Activated CD8-positive, alpha-beta T cell treated with anti-CD3 and anti-CD28 coated beads for 36 hours (primary cell): Measurements from ENCODE around the gene GALNT9. TPM values are rescaled to one million over a fixed set of nuclear protein-coding genes. Genes with fewer than 3 reads are reported as not detected.

Source experiments
- ATAC-seq: fragments of 200-7000 bp; cut with Tn5 transposase; one replicate; pipeline ENCODE4 v1.10.0; 2021; ENCODE audit warnings: mild to moderate bottlenecking, moderate library complexity
- CTCF ChIA-PET: fragments of 350-600 bp; sonication (Branson Sonifier 250); formaldehyde crosslinking; loops from one replicate; lab custom pipeline; 2021; ENCODE audit warnings: antibody characterized with exemption; lab: Charles Lee
- POLR2A ChIA-PET: fragments of 350-600 bp; sonication (Branson Sonifier 250); formaldehyde crosslinking; loops from one replicate; lab custom pipeline; 2021; ENCODE audit warnings: antibody characterized with exemption; lab: Charles Lee
- DNase-seq: peaks from one replicate; pipeline ENCODE4 v3.0.0-alpha.2; 2020
- H3K27ac Mint-ChIP-seq: one replicate; pipeline ENCODE4 v1.8.0; 2021; ENCODE audit warnings: mild to moderate bottlenecking, mixed read lengths
- H3K27me3 Mint-ChIP-seq: one replicate; pipeline ENCODE4 v1.8.0; 2021; ENCODE audit warnings: mixed read lengths
- H3K36me3 Mint-ChIP-seq: one replicate; pipeline ENCODE4 v1.8.0; 2021; ENCODE audit warnings: low read depth, mixed read lengths
- H3K4me1 Mint-ChIP-seq: one replicate; pipeline ENCODE4 v1.8.0; 2021; ENCODE audit warnings: low read depth, mixed read lengths
- H3K4me3 Mint-ChIP-seq: one replicate; pipeline ENCODE4 v1.8.0; 2021; ENCODE audit warnings: mild to moderate bottlenecking, moderate library complexity, mixed read lengths
- H3K9me3 Mint-ChIP-seq: one replicate; pipeline ENCODE4 v1.8.0; 2021; ENCODE audit warnings: mixed read lengths
- intact Hi-C: fragments of 100-400 bp; cut with micrococcal nuclease; formaldehyde crosslinking; loops from one replicate; pipeline ENCODE4 v1.10.0; 2022
- total RNA-seq, 2 experiments: library from RNA; stranded (reverse); gene quantifications; one replicate each; pipeline ENCODE4 v1.2.3, GENCODE V29; 2021
- TF ChIP-seq, protein P1 (sequence below): fragments of 200-600 bp; IDR thresholded peaks from one replicate; pipeline ENCODE4 v1.8.0; 2022; ENCODE audit warnings: antibody characterized with exemption, mild to moderate bottlenecking

The GALNT9 gene
- total RNA-seq, 2 experiments from 2014 or later = not detected

DNA sequence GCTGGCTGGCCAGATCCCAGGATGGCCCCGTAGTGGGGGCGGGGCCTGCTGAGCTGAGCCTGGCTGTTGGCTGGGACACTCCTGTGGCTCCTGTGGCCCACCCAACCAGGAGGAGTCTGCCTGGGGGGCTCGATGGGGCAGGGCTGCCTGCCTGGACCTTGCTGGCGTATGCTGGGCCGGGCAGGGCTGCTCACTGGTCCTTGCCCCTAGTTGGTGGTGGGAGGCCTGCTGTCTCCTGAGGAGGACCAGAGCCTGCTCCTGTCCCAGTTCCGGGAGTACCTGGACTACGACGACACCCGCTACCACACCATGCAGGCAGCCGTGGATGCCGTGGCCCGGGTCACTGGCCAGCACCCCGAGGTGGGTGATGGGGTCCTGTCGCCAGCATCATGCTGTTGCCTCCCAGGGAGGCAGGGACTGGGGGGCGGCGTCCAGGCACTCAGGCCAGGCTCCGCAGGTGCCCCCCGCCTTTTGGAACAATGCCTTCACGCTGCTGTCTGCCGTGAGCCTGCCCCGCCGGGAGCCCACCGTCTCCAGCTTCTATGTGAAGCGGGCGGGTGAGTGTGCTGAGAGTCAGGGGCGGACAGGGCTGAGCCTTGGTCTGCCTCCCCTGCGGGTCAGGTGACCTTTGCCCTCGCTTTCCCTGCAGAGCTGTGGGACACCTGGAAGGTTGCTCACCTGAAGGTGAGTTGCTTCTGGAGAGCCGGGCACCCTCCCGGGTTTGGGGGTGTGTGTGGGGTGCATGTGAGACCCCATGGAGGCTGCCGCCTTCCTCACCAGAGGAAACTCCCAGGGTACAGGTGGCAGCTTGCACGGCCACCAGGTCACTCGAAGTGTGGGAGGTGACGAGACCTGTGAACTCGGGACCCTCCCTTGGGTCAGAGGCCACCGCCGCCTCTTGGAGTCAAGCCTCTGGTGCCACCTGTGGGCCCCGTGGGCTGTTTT, 181.7 kb downstream of the GALNT9 start:
- no peak for DNase-seq
- CTCF ChIA-PET = no interaction called here
- Mint-ChIP-seq H3K9me3 (no peaks in the 10 kb centered on the region), H3K4me1 (peaks cover 24% of the 10 kb centered on the region), H3K27me3 (no peaks in the 10 kb centered on the region), H3K27ac (no peak overlapping the region), H3K36me3 (peaks cover 7% of the 10 kb centered on the region), H3K4me3 (no peak overlapping the region)
- POLR2A ChIA-PET = interaction anchor here (0.6 to 0.9 kb wide), 3 partner anchors 8 to 38 kb away, joined by 3 read pairs; no protein-coding TSS in a partner anchor
- no peak for ATAC-seq
- intact Hi-C loops = no loop called here
- TF ChIP-seq, protein P1, sequence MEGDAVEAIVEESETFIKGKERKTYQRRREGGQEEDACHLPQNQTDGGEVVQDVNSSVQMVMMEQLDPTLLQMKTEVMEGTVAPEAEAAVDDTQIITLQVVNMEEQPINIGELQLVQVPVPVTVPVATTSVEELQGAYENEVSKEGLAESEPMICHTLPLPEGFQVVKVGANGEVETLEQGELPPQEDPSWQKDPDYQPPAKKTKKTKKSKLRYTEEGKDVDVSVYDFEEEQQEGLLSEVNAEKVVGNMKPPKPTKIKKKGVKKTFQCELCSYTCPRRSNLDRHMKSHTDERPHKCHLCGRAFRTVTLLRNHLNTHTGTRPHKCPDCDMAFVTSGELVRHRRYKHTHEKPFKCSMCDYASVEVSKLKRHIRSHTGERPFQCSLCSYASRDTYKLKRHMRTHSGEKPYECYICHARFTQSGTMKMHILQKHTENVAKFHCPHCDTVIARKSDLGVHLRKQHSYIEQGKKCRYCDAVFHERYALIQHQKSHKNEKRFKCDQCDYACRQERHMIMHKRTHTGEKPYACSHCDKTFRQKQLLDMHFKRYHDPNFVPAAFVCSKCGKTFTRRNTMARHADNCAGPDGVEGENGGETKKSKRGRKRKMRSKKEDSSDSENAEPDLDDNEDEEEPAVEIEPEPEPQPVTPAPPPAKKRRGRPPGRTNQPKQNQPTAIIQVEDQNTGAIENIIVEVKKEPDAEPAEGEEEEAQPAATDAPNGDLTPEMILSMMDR = no peak

DNA sequence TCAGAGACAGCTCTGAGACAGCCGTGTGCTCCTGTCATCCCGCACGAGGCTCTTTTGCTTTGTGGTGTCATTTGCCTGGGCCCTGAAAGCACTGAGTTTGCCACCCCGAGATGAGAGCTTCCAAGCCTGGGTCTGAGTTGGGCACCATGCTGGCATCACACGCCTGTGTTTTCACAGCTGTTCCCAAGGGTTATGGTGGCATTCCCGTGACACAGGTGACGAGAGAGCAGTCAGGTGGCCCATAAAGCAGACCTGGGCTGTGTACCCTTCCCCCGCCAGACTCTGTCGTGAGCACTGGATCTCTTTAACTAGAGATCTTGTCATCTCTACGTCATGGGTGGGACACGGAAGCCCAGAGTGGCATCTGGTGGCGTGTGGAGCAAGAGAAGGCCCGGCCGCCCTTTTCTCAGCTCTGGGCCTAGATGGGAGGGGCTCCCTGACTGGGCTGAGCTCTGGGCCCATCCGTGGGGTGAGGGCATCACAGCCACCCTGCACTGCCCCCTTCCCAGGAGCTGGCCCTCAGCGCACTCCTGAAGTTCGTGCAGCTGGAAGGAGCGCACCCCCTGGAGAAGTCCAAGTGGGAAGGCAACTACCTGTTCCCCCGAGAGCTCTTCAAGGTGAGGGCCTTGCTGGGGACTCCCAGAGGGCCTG, 182.5 kb downstream of the GALNT9 start:
- Mint-ChIP-seq H3K27me3 (no peaks in the 10 kb centered on the region), H3K27ac (no peak overlapping the region), H3K36me3 (peaks cover 9% of the 10 kb centered on the region), H3K4me3 (peak overlapping the region; percentile 32), H3K9me3 (no peaks in the 10 kb centered on the region), H3K4me1 (peaks cover 25% of the 10 kb centered on the region)
- no peak for DNase-seq
- POLR2A ChIA-PET = interaction anchor here (0.8 to 0.9 kb wide), 2 partner anchors 16 to 20 kb away, joined by 3 read pairs; no protein-coding TSS in a partner anchor
- TF ChIP-seq, protein P1 = no peak
- intact Hi-C loops = no loop called here
- CTCF ChIA-PET = interaction anchor here (1.0 to 1.2 kb wide), 2 partner anchors 267 to 268 kb away, joined by 3 to 4 read pairs; no protein-coding TSS in a partner anchor
- no peak for ATAC-seq

Other genes starting within 250 kb of the GALNT9 start
- 10 to 100 TPM; 24.1 to 25.5 TPM for gene DDX51, start 185.3 kb downstream of the GALNT9 start, total RNA-seq
- gene NOC4L, start 185.1 kb downstream of the GALNT9 start, total RNA-seq = 10 to 100 TPM; 35.6 to 41.2 TPM
- 10 to 100 TPM; 41.4 to 48.1 TPM for gene FBRSL1, start 160.6 kb upstream of the GALNT9 start, total RNA-seq